Parathyroid adenoma (tissue), 2 donors: ENCODE measurements around the gene TARS1.

Source experiments
- H2AFZ ChIP-seq: fragments of 300-600 bp; sonication (generic); one replicate; pipeline ENCODE4 v1.7.0; 2017; ENCODE audit warnings: antibody characterized with exemption, mild to moderate bottlenecking
- H3K27ac ChIP-seq: fragments of 300-600 bp; sonication (generic); one replicate; pipeline ENCODE4 v1.7.0; 2017
- H3K27me3 ChIP-seq: fragments of 300-600 bp; sonication (generic); one replicate; pipeline ENCODE4 v1.7.0; 2017; ENCODE audit warnings: low read length; ENCODE audit not compliant: control insufficient read depth, insufficient read depth
- H3K36me3 ChIP-seq: fragments of 300-600 bp; sonication (generic); one replicate; pipeline ENCODE4 v1.7.0; 2017; ENCODE audit warnings: low read length; ENCODE audit not compliant: control insufficient read depth, insufficient read depth
- H3K4me1 ChIP-seq: fragments of 300-600 bp; sonication (generic); one replicate; pipeline ENCODE4 v1.7.0; 2017; ENCODE audit warnings: control low read depth
- H3K4me2 ChIP-seq: fragments of 300-600 bp; sonication (generic); one replicate; pipeline ENCODE4 v1.7.0; 2017; ENCODE audit warnings: low read length
- H3K4me3 ChIP-seq: fragments of 300-600 bp; sonication (generic); one replicate; pipeline ENCODE4 v1.7.0; 2017; ENCODE audit warnings: low read depth, low read length
- H3K79me2 ChIP-seq: fragments of 300-600 bp; sonication (generic); one replicate; pipeline ENCODE4 v1.7.0; 2017; ENCODE audit warnings: control low read depth
- H3K9ac ChIP-seq: fragments of 300-600 bp; sonication (generic); one replicate; pipeline ENCODE4 v1.7.0; 2017; ENCODE audit warnings: mild to moderate bottlenecking
- H3K9me3 ChIP-seq: fragments of 300-600 bp; sonication (generic); one replicate; pipeline ENCODE4 v1.7.0; 2017; ENCODE audit warnings: low read length; ENCODE audit not compliant: control insufficient read depth
- CTCF ChIP-seq: fragments of 300-600 bp; sonication (generic); IDR thresholded peaks from one replicate; pipeline ENCODE4 v1.7.0; 2017; ENCODE audit warnings: antibody characterized with exemption, mild to moderate bottlenecking
- donor health status: primary hyperparathyroidism.

The TARS1 gene

GRCh38 chr5:33403187-33403586, 37.6 kb upstream of the TARS1 start:
- Histone ChIP-seq H3K4me1 (no peaks in the 10 kb centered on the region), H3K36me3 (no peaks in the 10 kb centered on the region), H3K4me2 (no peak overlapping the region), H3K4me3 (no peak overlapping the region), H3K27me3 (no peaks in the 10 kb centered on the region), H3K27ac (no peak overlapping the region), H3K9ac (no peak overlapping the region), H3K9me3 (no peaks in the 10 kb centered on the region), H3K79me2 (no peaks in the 10 kb centered on the region), H2AFZ (no peak overlapping the region)
- TF ChIP-seq CTCF: no peak

- no peak overlapping the region for H2AFZ ChIP-seq
- no peaks in the 10 kb centered on the region for H3K4me1 ChIP-seq
- no peak overlapping the region for H3K4me3 ChIP-seq
- no peak for TF ChIP-seq CTCF
- H3K36me3 ChIP-seq: no peaks in the 10 kb centered on the region
- no peaks in the 10 kb centered on the region for H3K79me2 ChIP-seq
- no peaks in the 10 kb centered on the region for H3K9me3 ChIP-seq
- H3K4me2 ChIP-seq: no peak overlapping the region
- H3K9ac ChIP-seq: no peak overlapping the region
- H3K27ac ChIP-seq: no peak overlapping the region
- no peaks in the 10 kb centered on the region for H3K27me3 ChIP-seq
These were observed 31.9 kb upstream of the TARS1 start for GRCh38 chr5:33408816-33409215.

- no peak overlapping the region for H3K4me2 ChIP-seq
- H3K9me3 ChIP-seq: no peaks in the 10 kb centered on the region
- no peaks in the 10 kb centered on the region for H3K4me1 ChIP-seq
- H3K36me3 ChIP-seq: no peaks in the 10 kb centered on the region
- no peak overlapping the region for H3K4me3 ChIP-seq
- no peaks in the 10 kb centered on the region for H3K79me2 ChIP-seq
- no peak overlapping the region for H3K9ac ChIP-seq
- no peaks in the 10 kb centered on the region for H3K27me3 ChIP-seq
- TF ChIP-seq CTCF: no peak
- H3K27ac ChIP-seq: no peak overlapping the region
- no peak overlapping the region for H2AFZ ChIP-seq
These were observed 31.2 kb upstream of the TARS1 start for GRCh38 chr5:33409435-33410170.

GRCh38 chr5:33410221-33410620, 30.5 kb upstream of the TARS1 start:
- Histone ChIP-seq H3K4me3 (no peak overlapping the region), H3K4me1 (no peaks in the 10 kb centered on the region), H3K36me3 (no peaks in the 10 kb centered on the region), H3K9ac (no peak overlapping the region), H3K27me3 (no peaks in the 10 kb centered on the region), H3K27ac (no peak overlapping the region), H3K79me2 (no peaks in the 10 kb centered on the region), H2AFZ (no peak overlapping the region), H3K9me3 (no peaks in the 10 kb centered on the region), H3K4me2 (no peak overlapping the region)
- TF ChIP-seq CTCF: no peak

GRCh38 chr5:33411498-33411897, 29.3 kb upstream of the TARS1 start:
- no peaks in the 10 kb centered on the region for H3K79me2 ChIP-seq
- TF ChIP-seq CTCF: no peak

More at GRCh38 chr5:33411498-33411897, 29.3 kb upstream of the TARS1 start:
- no peaks in the 10 kb centered on the region for H3K27me3 ChIP-seq
- no peaks in the 10 kb centered on the region for H3K4me1 ChIP-seq
- H2AFZ ChIP-seq: no peak overlapping the region
- H3K9ac ChIP-seq: no peak overlapping the region
- no peak overlapping the region for H3K4me3 ChIP-seq
- H3K9me3 ChIP-seq: no peaks in the 10 kb centered on the region
- no peaks in the 10 kb centered on the region for H3K36me3 ChIP-seq
- no peak overlapping the region for H3K27ac ChIP-seq
- no peak overlapping the region for H3K4me2 ChIP-seq
